Hepatic stellate cell (primary cell): ENCODE results near the gene RADIL.
A peak's percentile ranks its signal among the peaks of the same experiment; 100 is the strongest.

Source experiments
- DNase-seq: peaks from one replicate; pipeline ENCODE4 v3.0.0; 2011; ENCODE audit warnings: low spot score

RADIL gene

DNA sequence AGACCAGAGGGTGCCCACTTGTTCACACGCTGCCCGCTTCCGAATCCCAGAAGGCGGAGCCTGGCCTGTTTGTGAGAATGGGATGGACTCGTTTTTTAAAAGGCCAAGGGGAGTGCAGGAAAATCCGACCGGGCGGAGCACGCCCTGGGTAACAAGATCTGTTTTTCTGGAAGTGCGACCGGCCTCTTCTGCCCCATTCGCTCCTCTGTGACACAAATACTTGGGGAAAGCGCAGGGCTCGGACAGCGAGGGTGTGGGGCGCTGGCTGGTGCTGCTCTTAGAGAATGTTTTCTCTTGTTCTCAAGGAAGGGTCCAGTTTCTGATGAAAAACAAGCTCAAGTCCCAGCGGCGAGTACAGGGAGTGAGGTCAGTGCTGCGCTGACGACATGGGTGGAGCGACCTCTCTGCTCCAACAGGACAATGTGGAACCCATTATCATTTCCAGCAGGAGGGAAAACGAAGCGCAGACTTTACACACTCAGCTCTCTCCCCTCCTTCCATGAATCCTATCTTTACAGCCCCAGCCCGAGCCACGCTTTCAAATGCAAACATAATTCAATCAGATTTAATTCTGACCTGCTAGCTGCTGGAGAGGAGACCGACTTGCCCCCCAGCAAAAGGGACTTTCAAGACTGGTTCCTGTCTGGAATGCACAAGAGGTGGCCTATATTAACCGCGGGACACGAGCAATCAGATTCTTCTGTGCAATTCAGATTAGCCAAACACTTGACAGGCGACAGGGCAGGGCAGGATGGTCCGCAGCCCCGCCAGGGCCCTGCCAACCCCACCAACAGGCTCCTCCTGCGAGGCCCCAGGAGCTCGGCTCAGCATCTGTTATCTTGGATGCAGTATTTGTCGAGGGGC lies 1.1 kb downstream of the RADIL start:
- peak; percentile 60 for DNase-seq

DNA sequence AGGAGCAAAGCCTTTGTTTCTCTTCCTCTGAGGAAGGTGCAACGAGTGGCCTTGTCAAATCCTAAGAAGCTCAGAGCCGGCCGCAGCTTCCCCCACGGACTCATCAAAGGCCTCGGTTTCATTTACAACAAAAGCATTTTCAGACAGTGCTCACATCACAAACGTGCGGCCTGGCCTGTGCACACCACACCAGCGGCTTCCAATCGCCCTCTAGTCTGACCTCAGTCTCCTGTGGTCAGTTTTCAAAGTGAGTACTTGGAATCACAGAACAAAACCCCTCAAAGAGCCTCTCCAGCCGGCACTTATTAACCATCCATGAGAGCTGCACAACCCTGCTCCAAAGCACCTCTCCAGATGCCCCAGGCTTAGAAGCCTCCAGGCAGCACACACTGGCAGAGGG lies 3.3 kb downstream of the RADIL start:
- no peak for DNase-seq

DNA sequence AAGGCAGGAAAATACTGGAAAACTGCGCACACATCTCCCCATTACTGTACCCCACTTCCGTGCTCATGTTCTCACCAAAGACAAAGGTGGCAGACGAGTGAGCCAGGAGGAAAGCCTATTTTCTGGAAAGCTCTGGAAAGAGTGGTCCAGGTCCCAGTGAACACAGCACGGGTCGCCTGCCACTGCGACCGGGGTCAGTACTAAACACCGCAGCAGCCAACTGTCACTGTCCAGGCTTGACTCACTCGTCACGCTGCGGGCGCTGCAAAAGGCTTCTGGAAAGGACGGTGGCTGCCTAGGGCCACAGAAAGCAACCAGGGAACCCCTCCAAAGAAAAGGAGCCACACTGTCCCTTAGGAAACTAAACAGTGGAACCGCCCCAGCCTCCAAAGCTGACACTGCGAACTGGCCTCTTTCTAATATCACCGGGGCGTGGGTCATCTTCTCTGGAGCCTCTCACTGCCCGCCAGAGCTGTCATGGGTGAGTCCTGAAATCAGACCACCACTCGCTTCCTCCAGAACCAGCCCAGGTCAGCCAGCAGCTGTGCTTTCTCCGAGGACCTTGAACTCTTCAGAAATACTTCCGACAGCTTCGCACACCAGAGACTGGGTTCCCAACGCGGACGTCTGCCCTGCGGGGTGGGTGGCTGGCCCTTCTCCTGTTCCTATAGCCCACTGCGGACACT lies 4.0 kb downstream of the RADIL start:
- DNase-seq: no peak

DNA sequence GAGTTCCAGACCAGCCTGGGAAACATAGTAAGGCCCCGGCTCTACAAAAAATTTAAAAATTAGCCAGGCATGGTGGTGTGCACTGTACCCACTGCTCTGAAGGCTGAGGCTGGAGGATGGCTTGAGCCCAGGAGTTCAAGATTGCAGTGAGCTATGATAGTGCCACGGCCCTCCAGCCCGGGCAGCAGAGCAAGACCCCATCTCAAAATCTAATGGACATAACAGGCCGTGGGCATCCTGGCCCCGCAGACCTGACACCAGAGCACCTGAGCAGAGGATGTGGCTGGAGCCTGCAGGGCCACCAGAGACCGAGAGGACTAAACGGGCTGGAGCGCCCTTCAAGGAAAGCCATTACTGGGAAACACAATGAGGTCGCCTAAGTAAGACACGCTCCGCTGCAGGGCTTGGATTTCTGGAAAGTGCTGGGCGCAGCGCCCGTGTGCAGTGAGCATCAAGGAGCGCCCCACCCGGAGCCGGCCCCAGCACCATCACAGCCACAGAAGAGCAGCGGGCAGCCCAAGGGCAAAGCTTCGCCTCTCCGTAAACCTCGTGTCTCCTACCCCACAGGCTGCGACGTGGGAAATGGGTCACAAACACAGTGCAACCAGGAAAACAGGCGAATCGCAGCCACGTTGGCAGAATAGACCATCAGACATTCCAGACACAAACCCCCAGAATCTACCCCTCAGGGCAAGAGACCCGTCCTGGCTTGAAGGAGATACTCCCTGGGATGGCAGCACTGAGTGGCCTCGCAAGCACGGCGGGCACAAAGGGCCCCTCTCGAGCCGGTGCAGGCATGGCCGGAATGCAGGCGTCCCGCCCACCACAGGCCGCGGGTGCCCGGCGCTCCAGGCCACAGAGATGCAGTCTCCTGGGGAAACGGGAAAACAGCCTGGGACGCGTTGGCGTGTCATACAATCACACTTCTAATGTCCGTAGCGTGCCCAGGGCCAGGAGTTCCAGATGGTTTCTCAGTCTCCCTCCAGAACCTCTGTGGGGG lies 4.9 kb downstream of the RADIL start:
- no peak for DNase-seq

DNA sequence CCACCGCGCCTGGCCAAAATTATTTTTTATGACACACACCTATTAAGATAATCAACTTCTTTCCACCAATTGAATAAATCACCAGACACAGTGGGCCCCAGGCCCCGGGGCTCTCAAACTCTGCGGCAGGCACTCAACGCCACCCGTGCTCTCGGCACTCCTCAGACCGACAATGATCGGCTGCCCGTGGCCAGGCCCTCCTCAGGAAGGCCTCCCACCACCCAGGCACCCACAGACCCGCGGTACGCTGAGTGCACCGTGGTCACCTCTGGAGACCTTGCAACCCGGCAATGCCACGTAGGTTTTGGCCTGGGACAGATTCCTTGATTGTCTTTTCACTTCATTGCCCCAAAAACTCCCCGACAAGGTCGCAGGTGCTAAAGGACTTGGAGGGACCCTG lies 6.9 kb downstream of the RADIL start:
- DNase-seq: no peak

DNA sequence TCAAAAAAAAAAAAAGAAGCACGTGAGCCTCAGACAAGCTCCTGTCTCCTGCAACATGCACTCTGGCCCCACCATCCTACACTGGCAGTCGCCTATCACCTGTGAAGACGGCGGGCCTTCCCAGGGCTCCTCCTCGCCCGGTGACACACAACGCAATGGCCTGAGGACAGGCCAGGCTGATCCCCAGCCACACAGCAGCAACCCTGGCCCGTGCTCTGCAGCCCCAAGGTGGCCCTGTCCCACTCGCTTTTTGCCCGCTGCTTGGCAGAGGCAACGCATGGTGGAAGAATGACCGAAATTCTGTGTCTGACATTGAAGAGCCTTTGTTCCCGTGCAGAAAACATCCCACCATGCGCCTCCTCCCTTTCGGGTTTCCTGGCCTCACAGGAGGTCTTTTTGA lies 8.1 kb downstream of the RADIL start:
- DNase-seq: no peak

DNA sequence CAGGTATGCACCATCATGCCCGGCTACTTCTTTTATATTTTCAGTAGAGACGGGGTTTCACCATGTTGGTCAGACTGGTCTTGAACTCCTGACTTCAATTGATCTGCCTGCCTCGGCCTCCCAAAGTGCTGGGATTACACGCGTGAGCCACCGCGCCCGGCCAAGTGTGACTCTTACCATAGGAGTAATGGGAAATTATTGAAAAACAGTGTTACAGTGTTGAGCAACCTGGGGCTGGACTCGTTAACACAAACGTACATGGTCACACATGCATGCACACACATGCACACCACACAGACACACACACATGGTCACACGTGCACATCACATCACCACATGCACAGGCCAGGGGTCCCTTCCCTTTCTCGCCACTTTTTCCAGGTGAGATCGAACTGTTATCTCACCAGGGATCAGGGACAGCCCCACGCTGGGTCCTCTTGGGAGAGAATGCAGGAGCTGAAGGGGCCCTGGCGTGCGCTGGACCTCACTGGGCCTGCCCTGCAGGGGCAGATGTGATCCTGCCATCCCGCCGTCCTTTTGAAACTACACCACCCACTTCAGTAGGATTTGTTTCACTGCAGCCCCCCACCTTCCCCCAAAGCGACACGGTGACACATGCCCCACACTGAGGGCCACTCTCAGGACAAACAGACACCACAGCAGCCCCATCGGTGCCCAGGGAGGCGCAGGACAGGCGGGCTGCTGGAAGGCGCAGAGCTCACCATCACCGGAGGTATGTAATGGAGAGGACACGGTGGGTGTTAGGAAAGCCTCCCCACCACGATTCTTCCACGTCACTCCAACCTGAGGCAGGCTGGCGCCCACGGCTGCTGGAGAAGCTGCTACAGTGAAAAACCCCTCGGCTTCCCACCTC lies 10.2 kb downstream of the RADIL start:
- DNase-seq: no peak

- no peak for DNase-seq
Observed at GRCh38 chr7:4871930-4872675, 11.4 kb downstream of the RADIL start.

- no peak for DNase-seq
Observed at GRCh38 chr7:4871056-4871680, 12.3 kb downstream of the RADIL start.

- no peak for DNase-seq
Observed at GRCh38 chr7:4868493-4868892, 15.0 kb downstream of the RADIL start.

DNA sequence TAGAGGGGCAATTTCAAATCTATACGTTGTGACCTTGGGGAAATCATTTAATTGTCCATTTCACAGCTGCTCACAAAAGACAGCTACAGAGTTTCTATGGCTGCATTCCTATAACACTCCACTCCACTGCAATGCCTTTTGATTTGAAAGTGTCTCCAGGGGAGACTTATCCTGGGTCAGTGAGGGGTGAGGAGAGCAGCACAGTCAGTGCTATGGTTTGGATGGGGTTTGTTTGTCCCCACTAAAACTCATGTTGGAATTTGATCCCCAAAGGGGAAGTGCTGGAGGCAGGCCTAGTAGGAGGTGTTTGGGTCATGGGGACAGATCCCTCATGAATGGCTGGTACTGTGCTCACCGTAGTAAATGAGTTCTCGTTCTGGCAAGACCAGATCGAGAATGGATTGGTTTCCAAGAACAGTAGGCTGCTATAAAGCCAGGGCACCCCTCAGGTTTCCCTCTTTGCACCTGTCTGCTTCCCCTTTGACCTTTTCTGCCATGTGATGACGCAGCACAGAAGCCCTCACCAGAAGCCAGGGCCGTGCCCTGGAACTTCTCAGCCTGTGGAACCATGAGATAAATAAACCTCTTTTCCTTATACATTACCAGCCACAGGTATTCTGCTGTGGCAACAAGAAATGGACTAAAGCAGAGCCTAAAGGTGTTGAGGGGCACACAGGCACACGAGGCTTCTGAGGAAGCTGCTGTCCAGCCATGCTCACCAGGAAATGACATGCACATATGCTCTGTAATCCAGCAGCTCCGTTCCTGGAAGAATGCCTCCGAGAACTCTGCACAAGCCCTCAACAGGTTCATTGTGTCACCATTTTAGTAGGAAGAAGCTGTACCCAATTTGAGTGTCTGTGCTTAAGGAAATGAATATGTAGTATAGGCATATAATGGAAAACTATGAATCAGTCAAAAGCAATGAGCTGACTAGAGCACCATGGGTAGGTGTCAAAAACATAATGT lies 16.7 kb downstream of the RADIL start:
- DNase-seq: no peak

GRCh38 chr7:4862156-4862555 lies 21.4 kb downstream of the RADIL start:
- no peak for DNase-seq

- no peak for DNase-seq
Observed at GRCh38 chr7:4861673-4862072, 21.8 kb downstream of the RADIL start, which contains the start of gene PAPOLB. Gene PAPOLB (minus strand): TSS chr7:4862030. CDS start chr7:4861810, 220 bp downstream.

- DNase-seq: no peak
Observed at GRCh38 chr7:4861227-4861626, 22.3 kb downstream of the RADIL start.

- DNase-seq: no peak
Observed at GRCh38 chr7:4857189-4857588, 26.3 kb downstream of the RADIL start.

DNA sequence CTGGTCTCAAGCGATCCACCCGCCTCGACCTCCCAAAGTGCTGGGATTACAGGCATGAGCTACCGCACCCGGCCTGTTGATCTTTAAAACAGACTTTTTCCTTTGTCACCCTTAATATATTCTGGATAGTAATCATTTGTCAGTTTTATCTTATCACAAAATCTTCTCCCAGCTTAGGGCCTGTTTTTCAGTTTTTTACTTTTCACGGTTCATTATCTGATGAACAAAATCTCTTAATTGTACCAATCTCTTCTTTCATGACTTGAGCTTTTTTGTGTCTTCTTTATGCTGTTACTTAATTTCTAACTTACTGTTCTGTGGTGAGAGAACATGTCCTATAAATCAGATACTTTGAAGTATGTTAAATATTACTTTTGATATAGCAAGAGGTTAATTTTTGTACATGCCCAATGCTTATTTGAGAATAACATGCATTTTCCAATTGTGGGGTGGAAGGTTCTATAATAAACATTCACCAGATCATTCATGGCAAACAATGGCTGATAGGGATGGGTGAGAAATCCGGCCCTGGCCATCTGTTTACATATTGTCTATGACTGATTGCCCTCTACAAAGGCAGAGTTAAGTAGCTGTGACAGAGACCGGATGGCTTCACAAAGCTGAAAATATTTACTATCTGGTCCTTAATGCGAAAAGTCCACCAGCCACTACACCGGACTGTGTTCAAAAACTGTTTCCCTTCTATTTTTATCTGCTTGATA lies 27.0 kb downstream of the RADIL start:
- DNase-seq: no peak

- no peak for DNase-seq
Observed at GRCh38 chr7:4854916-4855315, 28.6 kb downstream of the RADIL start.
